Lung (tissue), 12 donors: ENCODE measurements around the gene ANKS1A. TPM values are rescaled to one million over a fixed set of nuclear protein-coding genes. Genes with fewer than 3 reads are reported as not detected.

Experiments
- ATAC-seq: fragments of 200-7000 bp; cut with Tn5 transposase; one replicate; pipeline ENCODE4 v1.9.1; 2020; ENCODE audit warnings: moderate number of reproducible peaks; ENCODE audit not compliant: insufficient read depth, low FRiP score
- DNase-seq, 3 donors: peaks; one replicate each; pipeline ENCODE4 v3.0.0-alpha.2; 2013 to 2017
- H3K27ac ChIP-seq, 2 donors: one replicate each; pipeline ENCODE4 v1.5.1; 2013; ENCODE audit warnings: mild to moderate bottlenecking in 2 of 2, moderate library complexity in 2 of 2, control low read depth in 1 of 2, inconsistent platforms in 1 of 2, low read depth in 1 of 2, low read length in 1 of 2
- H3K27me3 ChIP-seq, 3 donors: one replicate each; pipeline ENCODE4 v1.5.1; 2013; ENCODE audit warnings: low read length in 2 of 3; ENCODE audit not compliant: control insufficient read depth in 3 of 3, insufficient read depth in 3 of 3
- H3K36me3 ChIP-seq, 4 donors: one replicate each; pipeline ENCODE4 v1.5.1; 2013; ENCODE audit warnings: low read length in 4 of 4, mild to moderate bottlenecking in 1 of 4, moderate library complexity in 1 of 4; ENCODE audit not compliant: control insufficient read depth in 4 of 4, insufficient read depth in 4 of 4
- H3K4me1 ChIP-seq, 5 donors: one replicate each; pipeline ENCODE4 v1.5.1; 2013; ENCODE audit warnings: low read length in 5 of 5, mild to moderate bottlenecking in 2 of 5, moderate library complexity in 1 of 5; ENCODE audit not compliant: control insufficient read depth in 5 of 5, insufficient read depth in 5 of 5
- H3K4me3 ChIP-seq: one replicate; pipeline ENCODE4 v1.5.1; 2013; ENCODE audit warnings: mild to moderate bottlenecking, control low read depth, moderate library complexity
- H3K9ac ChIP-seq, 2 donors: one replicate each; pipeline ENCODE4 v1.5.1; 2013; ENCODE audit warnings: low read length in 2 of 2, control low read depth in 1 of 2; ENCODE audit not compliant: insufficient read depth in 1 of 2
- H3K9me3 ChIP-seq, 4 donors: one replicate each; pipeline ENCODE4 v1.5.1; 2013; ENCODE audit warnings: low read length in 3 of 4, mild to moderate bottlenecking in 1 of 4, moderate library complexity in 1 of 4; ENCODE audit not compliant: control insufficient read depth in 4 of 4, insufficient read depth in 3 of 4
- WGBS, 2 donors: extraction: QIAGEN DNeasy Blood & Tissue Kit; methylation state at CpG; one replicate each; pipeline ENCODE4 v1.1.7; 2013; 5-methylcytosine and 5-hydroxymethylcytosine counted together
- polyA plus RNA-seq, 2 donors: library from polyadenylated mRNA; stranded (reverse); fragments of 200-250 nt; gene quantifications; one replicate each; pipeline ENCODE4 v1.2.1, GENCODE V29; 2013
- total RNA-seq, 2 donors: library from RNA; depleted of rRNA in 1 of 2; stranded (reverse); fragments of >200 nt in 1 of 2; gene quantifications; one replicate each; pipeline ENCODE4 v1.2.1, GENCODE V29; 2014 to 2021
- TF ChIP-seq, protein P1 (sequence below): IDR thresholded peaks from 2 replicates; pipeline ENCODE4 v1.5.1; 2012; ENCODE audit warnings: mild to moderate bottlenecking; ENCODE audit errors: control extremely low read depth, extremely low read depth
- donor health status: control.
- donor health status: control.
- donor health status: Bipolar disorder and iron deficiency.
- donor health status: healthy.
- donor health status: DM: yes; HTN: yes; CAD: no.

ANKS1A gene
- total and polyA plus RNA-seq, 4 donors, result 10.4 to 40.6 (median 24.3) TPM

- Histone ChIP-seq H3K9me3 (no peaks in the 10 kb centered on the region), H3K27me3 (no peaks in the 10 kb centered on the region), H3K9ac (no peak overlapping the region), H3K4me3 (no peak overlapping the region), H3K27ac (no peak overlapping the region), H3K4me1 (peaks cover 0 to 12% (median 0%) of the 10 kb centered on the region in 5 donors), H3K36me3 (peaks cover 5 to 87% (median 34%) of the 10 kb centered on the region in 4 donors)
- TF ChIP-seq, protein P1, sequence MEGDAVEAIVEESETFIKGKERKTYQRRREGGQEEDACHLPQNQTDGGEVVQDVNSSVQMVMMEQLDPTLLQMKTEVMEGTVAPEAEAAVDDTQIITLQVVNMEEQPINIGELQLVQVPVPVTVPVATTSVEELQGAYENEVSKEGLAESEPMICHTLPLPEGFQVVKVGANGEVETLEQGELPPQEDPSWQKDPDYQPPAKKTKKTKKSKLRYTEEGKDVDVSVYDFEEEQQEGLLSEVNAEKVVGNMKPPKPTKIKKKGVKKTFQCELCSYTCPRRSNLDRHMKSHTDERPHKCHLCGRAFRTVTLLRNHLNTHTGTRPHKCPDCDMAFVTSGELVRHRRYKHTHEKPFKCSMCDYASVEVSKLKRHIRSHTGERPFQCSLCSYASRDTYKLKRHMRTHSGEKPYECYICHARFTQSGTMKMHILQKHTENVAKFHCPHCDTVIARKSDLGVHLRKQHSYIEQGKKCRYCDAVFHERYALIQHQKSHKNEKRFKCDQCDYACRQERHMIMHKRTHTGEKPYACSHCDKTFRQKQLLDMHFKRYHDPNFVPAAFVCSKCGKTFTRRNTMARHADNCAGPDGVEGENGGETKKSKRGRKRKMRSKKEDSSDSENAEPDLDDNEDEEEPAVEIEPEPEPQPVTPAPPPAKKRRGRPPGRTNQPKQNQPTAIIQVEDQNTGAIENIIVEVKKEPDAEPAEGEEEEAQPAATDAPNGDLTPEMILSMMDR, result no peak
- 93% methylated on average over 10 of the region's 10 CpGs for WGBS, 2 donors
- ATAC-seq (no peak), DNase-seq (no peak)
Observed at GRCh38 chr6:35086282-35086632, 197.2 kb downstream of the ANKS1A start.

GRCh38 chr6:35086636-35087360 is 197.7 kb downstream of the ANKS1A start:
- no peak for ATAC-seq
- H3K27ac ChIP-seq, result no peak overlapping the region
- WGBS, 2 donors, result 91 to 96% methylated on average over 10 of the region's 12 CpGs

GRCh38 chr6:35087361-35088280 is 198.6 kb downstream of the ANKS1A start:
- no peak for DNase-seq
- Histone ChIP-seq H3K4me1 (peaks cover 0 to 10% (median 3%) of the 10 kb centered on the region in 5 donors), H3K27ac (no peak overlapping the region), H3K27me3 (no peaks in the 10 kb centered on the region), H3K9ac (no peak overlapping the region), H3K36me3 (peaks cover 5 to 78% (median 31%) of the 10 kb centered on the region in 4 donors), H3K9me3 (no peaks in the 10 kb centered on the region), H3K4me3 (no peak overlapping the region)
- ATAC-seq, result no peak
- TF ChIP-seq, protein P1, result no peak
- WGBS, 2 donors, result 92 to 93% methylated on average over 22 of the region's 22 CpGs

More at GRCh38 chr6:35086636-35087360, 197.7 kb downstream of the ANKS1A start:
- Histone ChIP-seq H3K4me3 (no peak overlapping the region), H3K36me3 (peaks cover 5 to 86% (median 34%) of the 10 kb centered on the region in 4 donors), H3K9me3 (no peaks in the 10 kb centered on the region), H3K9ac (no peak overlapping the region), H3K27me3 (no peaks in the 10 kb centered on the region), H3K4me1 (peaks cover 0 to 12% (median 0%) of the 10 kb centered on the region in 5 donors)
- TF ChIP-seq, protein P1, result no peak
- DNase-seq, result no peak
